Measurements from ENCODE around the gene WDHD1.
"Not testable (repeated sequence)": the region's sequence is repeated elsewhere in the genome, so short reads cannot be mapped to it uniquely, and the experiment has no call there.

WDHD1 gene

GRCh38 chr14:54981698-54982097 is 45.2 kb downstream of the WDHD1 start:
- TF ChIP-seq CTCF (IDR thresholded peaks at IDR 0.05) = peak; percentile 47
- no peak for TF ChIP-seq ZFX (IDR thresholded peaks at IDR 0.05; ENCODE audit: borderline replicate concordance)
- no peak overlapping the region for H3K27ac ChIP-seq

- no peak for TF ChIP-seq ZFX (IDR thresholded peaks at IDR 0.05; ENCODE audit: borderline replicate concordance)
- TF ChIP-seq CTCF (IDR thresholded peaks at IDR 0.05) = no peak
- H3K27ac ChIP-seq = no peak overlapping the region
Measured at GRCh38 chr14:54979039-54979438, 47.9 kb downstream of the WDHD1 start.

DNA sequence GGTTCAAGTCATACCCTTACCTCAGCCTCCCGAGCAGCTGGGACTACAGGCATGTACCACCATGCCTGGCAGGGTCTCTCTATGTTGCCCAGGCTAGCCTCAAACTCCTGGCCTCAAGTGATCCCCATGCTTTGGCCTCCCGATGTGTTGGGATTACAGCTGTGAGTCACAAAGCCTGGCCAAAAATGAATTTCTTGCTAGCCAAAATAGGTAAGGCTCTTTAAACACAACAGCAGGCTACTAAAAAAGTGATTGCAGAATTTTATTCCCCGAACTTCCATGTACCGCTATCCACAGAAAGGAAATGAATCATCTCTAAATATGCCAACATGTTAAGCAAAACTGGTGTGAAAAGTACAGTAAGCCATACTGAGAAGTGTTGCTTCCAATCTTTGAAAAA is 50.6 kb downstream of the WDHD1 start:
- TF ChIP-seq ZFX (IDR thresholded peaks at IDR 0.05; ENCODE audit: borderline replicate concordance) = no peak
- no peak for TF ChIP-seq CTCF (IDR thresholded peaks at IDR 0.05)
- no peak overlapping the region for H3K27ac ChIP-seq

DNA sequence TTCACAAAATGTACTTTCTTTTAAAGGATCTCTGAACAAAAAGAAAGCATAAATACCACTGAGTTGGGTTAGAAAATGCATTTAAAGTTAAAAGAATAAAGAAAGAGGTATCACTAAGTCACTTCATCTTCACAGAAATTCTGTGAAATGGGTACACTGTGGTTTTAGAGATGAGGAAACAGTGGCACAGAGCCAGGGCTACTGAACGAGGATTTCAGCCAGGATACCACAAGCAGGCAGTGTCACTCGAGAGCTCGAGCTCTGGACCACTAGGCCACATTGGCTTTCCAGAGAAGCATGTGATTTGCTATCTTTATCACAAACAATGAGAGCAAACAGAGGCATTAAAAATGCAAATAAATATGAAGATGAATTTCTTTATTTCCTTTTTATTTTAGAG is 51.0 kb downstream of the WDHD1 start:
- TF ChIP-seq ZFX (IDR thresholded peaks at IDR 0.05; ENCODE audit: borderline replicate concordance) (no peak), CTCF (IDR thresholded peaks at IDR 0.05) (no peak)
- H3K27ac ChIP-seq = no peak overlapping the region

DNA sequence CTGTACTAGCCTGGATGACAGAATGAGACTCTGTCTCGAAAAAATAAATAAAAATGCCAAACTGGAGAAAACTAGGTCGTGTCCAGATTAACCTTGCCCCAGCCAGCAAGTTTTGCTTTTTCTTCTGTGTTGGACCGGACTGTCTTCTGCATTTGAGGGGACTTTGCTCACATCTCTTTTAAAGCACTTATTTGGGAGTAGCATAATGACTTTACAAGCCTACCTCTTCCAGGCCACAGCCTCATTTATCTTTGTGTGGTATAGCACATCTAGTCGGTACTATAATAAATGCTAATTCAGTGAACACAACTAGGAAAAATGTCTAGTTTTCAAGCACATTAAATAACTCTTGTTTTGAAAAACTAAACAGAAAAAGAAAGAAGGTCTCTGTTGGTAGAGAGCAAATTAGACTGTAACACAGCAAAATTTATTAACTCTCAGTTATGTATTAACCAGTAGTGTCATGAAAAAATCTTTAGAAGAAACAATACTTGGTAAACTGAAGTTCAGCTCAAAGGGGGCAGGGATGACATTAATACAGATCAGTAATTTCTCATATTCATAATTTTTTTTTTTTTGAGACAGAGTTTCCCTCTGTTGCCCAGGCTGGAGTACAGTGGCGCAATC is 52.0 kb downstream of the WDHD1 start:
- H3K27ac ChIP-seq = no peak overlapping the region
- TF ChIP-seq ZFX (IDR thresholded peaks at IDR 0.05; ENCODE audit: borderline replicate concordance) = no peak
- TF ChIP-seq CTCF (IDR thresholded peaks at IDR 0.05) = no peak

DNA sequence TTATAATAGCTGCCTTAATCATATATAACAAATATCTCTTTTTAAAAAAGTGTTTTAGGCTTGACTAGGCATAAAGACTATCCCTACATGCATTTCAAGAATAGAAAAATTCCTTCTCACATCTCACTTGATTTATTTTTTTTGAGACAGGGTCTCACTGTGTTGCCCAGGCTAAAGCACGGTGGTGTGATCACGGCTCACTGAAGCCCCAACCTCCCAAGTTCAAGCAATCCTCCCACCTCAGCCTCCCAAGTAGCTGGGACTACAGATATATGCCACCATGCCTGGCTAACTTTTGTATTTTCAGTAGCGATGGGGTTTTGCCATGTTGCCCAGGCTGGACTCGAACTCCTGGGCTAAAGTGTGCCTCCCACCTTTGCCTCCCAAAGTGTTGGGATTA is 59.4 kb downstream of the WDHD1 start:
- no peak overlapping the region for H3K27ac ChIP-seq
- TF ChIP-seq ZFX (IDR thresholded peaks at IDR 0.05; ENCODE audit: borderline replicate concordance) = no peak
- TF ChIP-seq CTCF (IDR thresholded peaks at IDR 0.05) = no peak

- no peak overlapping the region for H3K27ac ChIP-seq
- no peak for TF ChIP-seq ZFX (IDR thresholded peaks at IDR 0.05; ENCODE audit: borderline replicate concordance)
- no peak for TF ChIP-seq CTCF (IDR thresholded peaks at IDR 0.05)
Measured at GRCh38 chr14:54955143-54955542, 71.8 kb downstream of the WDHD1 start.

- H3K27ac ChIP-seq = not testable (repeated sequence)
Measured at GRCh38 chr14:54953609-54954008, 73.3 kb downstream of the WDHD1 start.

GRCh38 chr14:54952803-54953202 is 74.1 kb downstream of the WDHD1 start:
- not testable (repeated sequence) for H3K27ac ChIP-seq
